Erythroblast (primary cell): ENCODE results near the gene GALK1.
"Not testable (repeated sequence)": the region's sequence is repeated elsewhere in the genome, so short reads cannot be mapped to it uniquely, and the experiment has no call there.

Source experiments
- DNase-seq, 2 experiments: peaks; one replicate each; lab custom pipeline; 2025; lab: John Stamatoyannopoulos, UW
- GATA1 ChIP-seq: IDR thresholded peaks from 2 replicates; pipeline ENCODE4 v1.6.1; 2011; ENCODE audit warnings: low read depth, mild to moderate bottlenecking, control low read depth, low read length, moderate library complexity
- POLR2A ChIP-seq: IDR thresholded peaks from 2 replicates; pipeline ENCODE4 v1.6.1; 2011; ENCODE audit warnings: mild to moderate bottlenecking, low read length

GALK1 gene

DNA sequence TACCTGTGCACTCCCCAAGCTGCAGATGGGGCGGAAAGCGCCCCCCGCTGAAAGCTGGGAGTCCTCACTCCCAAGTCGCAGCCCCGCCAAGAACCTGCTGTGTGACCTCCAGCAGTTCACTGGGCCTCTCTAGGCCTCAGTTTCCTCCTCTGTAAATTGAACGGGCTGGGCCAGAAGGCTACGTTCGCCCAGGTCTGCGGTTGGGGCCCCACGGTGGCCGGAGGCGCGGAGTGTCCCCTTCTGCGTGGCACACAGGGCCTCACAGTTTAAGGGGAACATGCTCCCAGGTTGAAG, 628 bp downstream of the GALK1 start:
- DNase-seq = no peak
- no peak for TF ChIP-seq POLR2A
- no peak for TF ChIP-seq GATA1

DNA sequence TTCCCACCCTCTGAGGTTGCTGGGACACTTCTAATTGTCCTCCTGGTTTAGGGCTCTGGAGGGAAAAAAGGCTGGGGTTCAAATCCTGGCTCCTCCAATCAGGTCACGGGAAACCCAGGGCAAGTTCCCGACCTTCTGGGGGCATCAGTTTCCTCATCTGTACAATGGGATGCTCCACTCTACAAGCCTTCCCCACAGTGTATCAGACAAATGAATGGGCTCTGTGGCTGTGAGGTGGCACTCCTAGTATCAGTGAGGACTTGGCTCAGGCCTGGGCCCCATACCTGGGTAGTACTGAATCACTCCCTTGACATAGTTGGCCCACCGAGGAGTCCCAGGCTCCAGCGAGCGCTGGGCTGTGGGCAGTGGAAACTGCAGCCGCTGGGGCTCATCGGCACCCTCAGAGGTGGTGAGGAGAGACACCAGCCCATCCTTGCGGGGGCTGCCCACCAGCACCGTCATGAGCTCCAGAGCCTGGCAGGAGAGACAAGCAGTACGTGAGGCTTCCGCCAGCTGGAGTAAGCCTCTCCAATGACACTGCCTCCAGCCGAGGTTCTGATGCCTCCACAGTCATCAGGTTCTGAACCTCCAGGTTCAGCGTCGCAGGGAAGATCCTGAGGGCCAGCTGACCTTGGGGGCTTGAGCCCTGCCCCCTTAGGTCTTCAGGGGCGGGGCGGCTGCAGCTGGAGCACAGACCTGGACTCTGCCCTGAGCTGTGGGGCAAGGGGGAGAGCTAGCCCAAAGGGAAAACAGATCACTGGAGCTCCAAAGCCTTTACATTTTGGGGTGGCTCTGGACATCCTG, 1.2 kb downstream of the GALK1 start:
- no peak for TF ChIP-seq POLR2A
- no peak for TF ChIP-seq GATA1
- no peak for DNase-seq

DNA sequence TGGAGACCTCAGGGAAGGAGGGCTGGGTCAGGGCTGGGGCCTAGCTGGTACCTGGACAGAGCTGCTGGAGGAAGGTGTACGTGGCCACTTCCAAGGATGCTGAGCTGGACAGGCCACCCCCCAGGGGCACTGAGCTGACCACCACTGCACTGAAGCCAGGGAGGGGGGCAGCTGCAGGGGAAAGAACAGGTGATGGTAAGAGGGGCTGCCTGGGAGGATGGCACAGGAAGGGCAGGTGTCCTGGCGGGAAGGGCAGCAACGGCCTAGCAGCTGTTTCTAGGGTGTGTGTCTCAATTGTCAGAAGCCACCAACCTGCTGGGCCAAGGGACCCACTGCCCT, 1.8 kb downstream of the GALK1 start:
- TF ChIP-seq POLR2A (no peak), GATA1 (no peak)
- no peak for DNase-seq

DNA sequence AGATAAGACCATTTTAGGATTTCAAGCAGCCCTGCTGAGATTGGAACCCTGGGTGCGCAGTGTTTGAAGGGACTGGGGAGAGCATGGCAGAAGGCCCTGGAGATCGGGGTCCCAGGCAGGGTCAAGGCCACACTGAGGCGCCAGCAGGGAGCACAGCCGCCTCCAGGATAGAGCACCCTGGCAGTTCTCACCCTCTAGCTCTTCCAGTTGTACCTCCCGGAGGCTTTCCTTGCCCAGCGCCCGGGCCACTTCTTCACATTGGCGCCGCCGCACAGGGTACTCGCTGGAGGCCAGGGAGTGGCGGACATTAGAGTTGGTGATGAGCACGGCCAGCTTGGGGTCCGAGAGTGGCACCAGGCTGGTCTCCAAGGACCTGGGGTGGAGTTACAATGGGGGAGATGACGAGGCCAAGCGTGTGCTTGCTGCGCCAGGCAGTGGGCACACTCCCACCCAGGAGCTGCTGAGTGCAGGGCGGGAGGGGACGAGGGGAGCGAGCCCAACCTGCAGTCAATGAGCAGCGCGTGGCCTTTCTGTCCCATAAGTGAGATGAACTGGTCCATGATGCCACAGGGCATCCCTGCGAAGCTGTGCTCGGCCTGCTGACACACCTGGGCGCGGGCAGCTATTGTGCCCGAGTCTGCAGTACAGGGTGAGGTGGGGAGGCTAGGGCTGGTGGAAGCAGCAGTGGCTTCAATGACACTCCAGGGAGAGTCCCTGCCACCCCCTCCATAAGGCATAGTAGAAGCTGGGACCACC, 2.3 kb downstream of the GALK1 start:
- no peak for DNase-seq
- TF ChIP-seq POLR2A (no peak), GATA1 (no peak)

DNA sequence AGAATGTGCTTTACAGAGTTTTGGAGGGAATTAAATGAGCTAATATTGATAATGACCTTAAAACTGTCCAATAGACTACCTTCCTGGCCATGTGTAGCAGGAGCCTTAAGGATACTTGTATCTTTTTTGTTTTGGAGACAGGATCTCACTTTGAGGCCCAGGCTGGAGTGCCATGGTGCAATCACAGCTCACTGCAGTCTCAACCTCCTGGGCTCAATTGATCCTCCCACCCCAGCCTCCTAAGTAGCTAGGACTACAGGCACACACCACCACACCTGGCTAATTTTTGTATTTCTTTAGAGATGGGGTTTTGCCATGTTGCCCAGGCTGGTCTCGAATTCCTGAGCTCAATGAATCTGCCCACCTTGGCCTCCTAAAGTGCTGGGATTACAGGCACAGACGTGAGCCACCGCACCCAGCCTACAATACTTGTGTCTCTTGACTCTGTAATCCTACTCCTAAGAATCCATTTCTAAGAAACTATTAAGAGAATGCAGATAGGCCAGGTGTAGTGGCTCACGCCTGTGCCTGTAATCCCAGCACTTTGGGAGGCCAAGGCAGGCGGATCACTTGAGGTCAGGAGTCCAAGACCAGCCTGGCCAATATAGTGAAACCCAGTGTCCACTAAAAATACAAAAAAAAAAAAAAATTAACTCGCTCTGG, 4.9 kb downstream of the GALK1 start:
- DNase-seq = not testable (repeated sequence)

DNA sequence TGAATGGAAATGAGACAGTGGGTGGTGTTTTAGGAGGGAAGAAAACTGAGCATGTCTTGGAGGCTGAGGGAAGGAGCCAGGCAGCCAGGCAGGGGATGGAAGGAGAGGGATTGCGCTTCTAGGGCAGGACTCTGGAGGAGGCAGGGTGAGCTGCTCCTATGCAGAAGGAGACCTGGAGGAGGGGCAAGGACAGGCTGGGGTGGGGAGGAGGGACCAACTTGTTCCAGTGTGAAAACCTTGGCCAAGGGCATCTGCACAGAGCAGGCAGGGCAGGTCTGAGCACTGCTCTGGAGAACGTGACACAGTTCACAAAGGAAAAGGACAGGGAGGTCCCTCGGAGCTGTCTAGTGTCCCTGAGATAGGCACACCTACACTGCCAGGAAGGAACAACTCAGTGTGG, 5.5 kb downstream of the GALK1 start:
- no peak for DNase-seq
- TF ChIP-seq POLR2A (no peak), GATA1 (no peak)

GRCh38 chr17:75758131-75758905, 6.7 kb downstream of the GALK1 start:
- no peak for DNase-seq
- TF ChIP-seq GATA1 (no peak), POLR2A (no peak)

DNA sequence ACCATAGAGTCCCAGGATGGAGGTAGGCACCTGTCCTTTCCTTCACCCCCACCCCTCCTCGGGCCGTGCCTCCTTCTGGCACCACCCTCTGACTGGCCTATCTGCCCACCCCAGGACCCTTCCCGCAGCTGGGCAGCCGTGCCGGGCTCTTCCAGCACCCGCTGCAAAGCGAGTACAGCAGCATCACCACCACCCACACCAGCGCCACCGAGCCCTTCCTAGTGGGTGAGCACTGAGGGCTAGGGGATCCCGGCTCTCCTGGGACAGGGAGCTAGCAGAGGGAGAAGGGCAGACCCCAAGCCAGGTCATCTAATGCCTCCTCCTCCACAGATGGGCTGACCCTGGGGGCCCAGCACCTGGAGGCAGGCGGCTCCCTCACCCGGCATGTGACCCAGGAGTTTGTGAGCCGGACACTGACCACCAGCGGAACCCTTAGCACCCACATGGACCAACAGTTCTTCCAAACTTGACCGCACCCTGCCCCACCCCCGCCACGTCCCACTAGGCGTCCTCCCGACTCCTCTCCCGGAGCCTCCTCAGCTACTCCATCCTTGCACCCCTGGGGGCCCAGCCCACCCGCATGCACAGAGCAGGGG, 7.8 kb downstream of the GALK1 start:
- no peak for DNase-seq
- TF ChIP-seq GATA1 (no peak), POLR2A (no peak)

DNA sequence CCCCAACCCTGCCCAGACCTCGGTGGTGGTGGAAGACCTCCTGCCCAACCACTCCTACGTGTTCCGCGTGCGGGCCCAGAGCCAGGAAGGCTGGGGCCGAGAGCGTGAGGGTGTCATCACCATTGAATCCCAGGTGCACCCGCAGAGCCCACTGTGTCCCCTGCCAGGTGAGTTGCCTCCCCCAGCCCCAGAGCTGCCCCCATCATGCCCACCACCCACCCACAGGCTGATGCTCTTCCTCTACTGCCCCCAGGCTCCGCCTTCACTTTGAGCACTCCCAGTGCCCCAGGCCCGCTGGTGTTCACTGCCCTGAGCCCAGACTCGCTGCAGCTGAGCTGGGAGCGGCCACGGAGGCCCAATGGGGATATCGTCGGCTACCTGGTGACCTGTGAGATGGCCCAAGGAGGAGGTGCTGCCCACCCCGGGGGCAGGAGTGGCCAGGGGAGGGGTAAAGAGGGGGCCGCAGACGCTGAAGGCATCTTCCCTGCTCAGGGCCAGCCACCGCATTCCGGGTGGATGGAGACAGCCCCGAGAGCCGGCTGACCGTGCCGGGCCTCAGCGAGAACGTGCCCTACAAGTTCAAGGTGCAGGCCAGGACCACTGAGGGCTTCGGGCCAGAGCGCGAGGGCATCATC, 8.4 kb downstream of the GALK1 start:
- no peak for TF ChIP-seq POLR2A
- TF ChIP-seq GATA1 = no peak
- DNase-seq = no peak

- TF ChIP-seq POLR2A = no peak
- DNase-seq = no peak
Measured at GRCh38 chr17:75755990-75756389, 9.0 kb downstream of the GALK1 start.

DNA sequence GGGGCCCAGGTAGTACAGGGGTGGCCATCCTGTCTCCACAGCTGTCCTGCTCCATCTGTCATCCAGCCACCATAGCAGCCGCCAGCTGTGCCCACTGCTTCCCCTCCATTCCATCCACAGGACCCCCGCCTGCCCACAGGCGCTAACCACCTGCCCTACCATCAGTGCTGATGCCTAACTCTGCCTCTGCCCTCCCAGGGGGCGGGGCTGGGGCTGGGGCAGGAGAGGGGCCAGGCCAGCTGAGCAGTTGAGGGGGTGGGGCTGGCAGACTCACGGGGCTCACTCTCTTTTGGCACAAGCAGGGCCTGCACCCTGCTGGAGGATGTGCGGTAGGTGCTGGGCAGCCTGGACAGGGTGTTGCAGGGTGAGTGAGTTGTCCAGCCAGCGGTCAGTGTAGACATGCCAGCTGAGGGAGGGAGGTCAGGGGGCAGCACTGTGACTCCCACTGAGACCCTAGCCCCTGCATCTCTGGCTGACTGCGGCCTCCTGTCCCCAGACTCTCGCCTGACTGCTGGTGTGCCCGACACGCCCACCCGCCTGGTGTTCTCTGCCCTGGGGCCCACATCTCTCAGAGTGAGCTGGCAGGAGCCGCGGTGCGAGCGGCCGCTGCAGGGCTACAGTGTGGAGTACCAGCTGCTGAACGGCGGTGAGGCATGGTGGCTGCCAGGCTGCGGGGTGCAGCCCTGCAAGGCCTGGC, 9.6 kb downstream of the GALK1 start:
- no peak for DNase-seq
- TF ChIP-seq POLR2A = no peak
- TF ChIP-seq GATA1 = no peak

- no peak for TF ChIP-seq POLR2A
- TF ChIP-seq GATA1 = no peak
- DNase-seq = no peak
Measured at GRCh38 chr17:75754378-75755204, 10.4 kb downstream of the GALK1 start.
